ENCODE results near the gene GJB4. TPM values are rescaled to one million over a fixed set of nuclear protein-coding genes. Genes with fewer than 3 reads are reported as not detected.
"Not testable (repeated sequence)": the region's sequence is repeated elsewhere in the genome, so short reads cannot be mapped to it uniquely, and the experiment has no call there.

Gene GJB4
- total RNA-seq, 2 experiments from 2014 or later, result not detected

DNA sequence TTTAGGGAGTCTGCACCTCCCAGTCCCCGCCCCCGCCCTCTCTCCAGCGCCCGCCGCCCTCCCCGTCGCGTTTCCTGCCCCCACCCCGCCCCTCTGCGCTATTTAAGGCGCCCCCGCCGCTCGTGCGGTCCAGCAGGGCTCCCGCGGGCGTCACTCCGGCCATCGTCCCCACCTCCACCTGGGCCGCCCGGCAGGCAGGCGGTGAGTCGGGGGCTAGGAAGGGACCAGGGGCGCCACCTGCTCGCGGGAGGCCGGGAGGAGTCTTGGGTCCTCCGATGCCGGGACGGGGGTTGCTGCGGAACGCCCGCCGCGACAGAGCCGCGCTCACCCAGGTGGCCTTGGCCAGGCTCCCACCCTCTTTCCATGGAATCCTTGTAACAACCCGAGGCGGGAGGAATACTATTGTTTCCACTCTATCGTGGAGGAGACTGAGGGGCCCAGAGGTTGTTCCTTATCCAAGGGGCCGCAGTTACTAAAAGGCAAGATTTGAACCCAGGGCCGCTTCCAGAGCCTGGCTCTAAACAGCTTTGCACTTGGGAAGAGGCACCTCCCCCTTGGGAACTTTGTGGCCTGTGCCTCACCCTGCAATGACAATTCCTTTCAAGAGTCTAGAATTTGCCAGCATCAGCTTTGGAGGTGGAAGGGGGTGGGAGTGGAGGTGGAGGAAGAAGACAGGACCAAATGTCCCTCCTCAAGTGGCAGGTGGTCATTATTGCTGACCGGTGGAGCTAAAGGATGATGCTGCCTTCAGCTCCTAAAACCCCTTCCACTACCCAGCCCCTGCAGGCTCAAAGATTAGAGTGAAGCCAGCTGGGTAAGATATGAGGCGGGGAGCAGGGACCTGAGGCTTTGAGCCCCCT is 33.6 kb downstream of the GJB4 start, which contains the start of gene GJA4:
Gene GJA4 (plus strand): TSS at position 132 of the 860 bp plus-strand sequence. CDS start 1,215 bp downstream, outside the sequence.
- Mint-ChIP-seq H3K27me3 (ENCODE audit: low read depth) (peaks cover 19% of the 10 kb centered on the region), H3K36me3 (ENCODE audit: low read depth) (no peaks in the 10 kb centered on the region), H3K4me3 (peak within 1 kb of the TSS; percentile 19), H3K27ac (no peak within 1 kb of the TSS), H3K9me3 (ENCODE audit: insufficient read depth) (no peaks in the 10 kb centered on the region), H3K4me1 (ENCODE audit: low read depth) (peaks cover 3% of the 10 kb centered on the region)
- ATAC-seq (peak; percentile 23), DNase-seq (no peak)
- ChIA-PET POLR2A (no interaction called here), CTCF (interaction anchor here (1.2 kb wide), 1 partner anchor 59 kb away, joined by 3 read pairs; no protein-coding TSS in a partner anchor)

DNA sequence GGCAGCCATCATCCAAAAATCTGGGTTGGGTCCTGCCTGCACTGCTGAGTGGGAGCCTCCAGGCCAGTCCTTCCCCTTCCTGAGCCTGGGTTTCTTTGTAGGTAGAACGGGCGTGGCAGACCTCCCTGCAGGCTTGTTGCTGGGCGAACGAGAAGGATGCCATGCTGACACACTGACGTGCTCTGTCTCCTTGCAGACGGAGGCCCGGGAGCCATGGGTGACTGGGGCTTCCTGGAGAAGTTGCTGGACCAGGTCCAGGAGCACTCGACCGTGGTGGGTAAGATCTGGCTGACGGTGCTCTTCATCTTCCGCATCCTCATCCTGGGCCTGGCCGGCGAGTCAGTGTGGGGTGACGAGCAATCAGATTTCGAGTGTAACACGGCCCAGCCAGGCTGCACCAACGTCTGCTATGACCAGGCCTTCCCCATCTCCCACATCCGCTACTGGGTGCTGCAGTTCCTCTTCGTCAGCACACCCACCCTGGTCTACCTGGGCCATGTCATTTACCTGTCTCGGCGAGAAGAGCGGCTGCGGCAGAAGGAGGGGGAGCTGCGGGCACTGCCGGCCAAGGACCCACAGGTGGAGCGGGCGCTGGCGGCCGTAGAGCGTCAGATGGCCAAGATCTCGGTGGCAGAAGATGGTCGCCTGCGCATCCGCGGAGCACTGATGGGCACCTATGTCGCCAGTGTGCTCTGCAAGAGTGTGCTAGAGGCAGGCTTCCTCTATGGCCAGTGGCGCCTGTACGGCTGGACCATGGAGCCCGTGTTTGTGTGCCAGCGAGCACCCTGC is 34.7 kb downstream of the GJB4 start:
- POLR2A ChIA-PET, result no interaction called here
- DNase-seq, result no peak

DNA sequence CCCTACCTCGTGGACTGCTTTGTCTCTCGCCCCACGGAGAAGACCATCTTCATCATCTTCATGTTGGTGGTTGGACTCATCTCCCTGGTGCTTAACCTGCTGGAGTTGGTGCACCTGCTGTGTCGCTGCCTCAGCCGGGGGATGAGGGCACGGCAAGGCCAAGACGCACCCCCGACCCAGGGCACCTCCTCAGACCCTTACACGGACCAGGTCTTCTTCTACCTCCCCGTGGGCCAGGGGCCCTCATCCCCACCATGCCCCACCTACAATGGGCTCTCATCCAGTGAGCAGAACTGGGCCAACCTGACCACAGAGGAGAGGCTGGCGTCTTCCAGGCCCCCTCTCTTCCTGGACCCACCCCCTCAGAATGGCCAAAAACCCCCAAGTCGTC is 35.2 kb downstream of the GJB4 start:
- H3K27me3 Mint-ChIP-seq (ENCODE audit: low read depth), result peaks cover 19% of the 10 kb centered on the region
- no peak overlapping the region for H3K27ac Mint-ChIP-seq
- peaks cover 3% of the 10 kb centered on the region for H3K4me1 Mint-ChIP-seq (ENCODE audit: low read depth)
- DNase-seq, result no peak
- no peaks in the 10 kb centered on the region for H3K36me3 Mint-ChIP-seq (ENCODE audit: low read depth)
- no peaks in the 10 kb centered on the region for H3K9me3 Mint-ChIP-seq (ENCODE audit: insufficient read depth)
- no peak overlapping the region for H3K4me3 Mint-ChIP-seq
- POLR2A ChIA-PET, result no interaction called here
- CTCF ChIA-PET, result no interaction called here
- ATAC-seq, result no peak

More for the DNA sequence above, 34.7 kb downstream of the GJB4 start:
- ATAC-seq, result no peak
- H3K27ac Mint-ChIP-seq, result no peak overlapping the region
- CTCF ChIA-PET, result interaction anchor here (1.2 kb wide), 1 partner anchor 58 kb away, joined by 3 read pairs; no protein-coding TSS in a partner anchor
- peaks cover 3% of the 10 kb centered on the region for H3K4me1 Mint-ChIP-seq (ENCODE audit: low read depth)
- H3K9me3 Mint-ChIP-seq (ENCODE audit: insufficient read depth), result no peaks in the 10 kb centered on the region
- peaks cover 19% of the 10 kb centered on the region for H3K27me3 Mint-ChIP-seq (ENCODE audit: low read depth)
- no peak overlapping the region for H3K4me3 Mint-ChIP-seq
- no peaks in the 10 kb centered on the region for H3K36me3 Mint-ChIP-seq (ENCODE audit: low read depth)

DNA sequence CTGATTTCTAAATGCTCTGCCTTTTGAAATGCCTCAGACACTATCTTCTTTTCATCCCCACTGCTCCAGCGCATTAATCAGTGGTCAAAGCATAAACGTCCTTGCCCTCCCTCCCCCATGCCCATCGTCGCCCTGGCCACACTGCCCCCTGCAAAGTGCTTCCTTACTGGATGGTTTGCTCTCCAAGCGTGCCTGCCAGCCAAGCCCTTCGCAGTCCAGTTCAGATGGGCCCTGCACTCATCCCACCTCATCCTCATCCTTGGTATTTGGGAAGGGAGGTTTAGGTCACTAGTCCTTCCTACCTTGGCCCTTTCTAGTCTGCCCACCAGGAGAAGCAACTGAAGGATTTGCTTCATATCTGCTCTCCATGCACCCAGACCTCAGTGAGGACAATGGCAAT is 36.4 kb downstream of the GJB4 start:
- DNase-seq (no peak), ATAC-seq (no peak)
- H3K27ac Mint-ChIP-seq, result no peak overlapping the region
- H3K4me3 Mint-ChIP-seq, result no peak overlapping the region
- POLR2A ChIA-PET, result no interaction called here
- peaks cover 16% of the 10 kb centered on the region for H3K27me3 Mint-ChIP-seq (ENCODE audit: low read depth)
- peaks cover 6% of the 10 kb centered on the region for H3K4me1 Mint-ChIP-seq (ENCODE audit: low read depth)
- H3K9me3 Mint-ChIP-seq (ENCODE audit: insufficient read depth), result no peaks in the 10 kb centered on the region
- CTCF ChIA-PET, result no interaction called here
- H3K36me3 Mint-ChIP-seq (ENCODE audit: low read depth), result no peaks in the 10 kb centered on the region

DNA sequence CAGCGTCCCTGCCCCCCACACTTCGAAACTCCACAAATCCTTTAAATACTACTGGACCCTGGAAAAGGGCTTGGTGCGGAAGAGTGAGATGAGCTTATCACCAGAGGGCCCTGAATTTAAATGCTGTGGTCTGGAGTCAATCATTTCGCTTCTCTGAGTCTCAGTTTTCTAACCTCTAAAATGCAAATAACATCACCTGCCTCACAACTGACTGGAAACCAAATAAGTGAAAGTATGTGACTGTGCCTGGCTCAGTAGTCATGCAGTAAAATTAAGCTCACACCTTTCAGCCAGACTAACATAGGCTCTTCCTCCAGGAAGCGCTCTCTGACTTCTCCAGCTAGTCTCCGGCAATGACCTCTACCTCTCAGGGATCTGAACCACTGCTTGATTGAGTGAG is 37.5 kb downstream of the GJB4 start:
- no peak for DNase-seq
- Mint-ChIP-seq H3K27me3 (ENCODE audit: low read depth) (peaks cover 10% of the 10 kb centered on the region), H3K9me3 (ENCODE audit: insufficient read depth) (no peaks in the 10 kb centered on the region), H3K4me1 (ENCODE audit: low read depth) (peaks cover 6% of the 10 kb centered on the region), H3K36me3 (ENCODE audit: low read depth) (no peaks in the 10 kb centered on the region), H3K27ac (no peak overlapping the region), H3K4me3 (no peak overlapping the region)
- POLR2A ChIA-PET, result no interaction called here
- ATAC-seq, result no peak
- CTCF ChIA-PET, result no interaction called here

DNA sequence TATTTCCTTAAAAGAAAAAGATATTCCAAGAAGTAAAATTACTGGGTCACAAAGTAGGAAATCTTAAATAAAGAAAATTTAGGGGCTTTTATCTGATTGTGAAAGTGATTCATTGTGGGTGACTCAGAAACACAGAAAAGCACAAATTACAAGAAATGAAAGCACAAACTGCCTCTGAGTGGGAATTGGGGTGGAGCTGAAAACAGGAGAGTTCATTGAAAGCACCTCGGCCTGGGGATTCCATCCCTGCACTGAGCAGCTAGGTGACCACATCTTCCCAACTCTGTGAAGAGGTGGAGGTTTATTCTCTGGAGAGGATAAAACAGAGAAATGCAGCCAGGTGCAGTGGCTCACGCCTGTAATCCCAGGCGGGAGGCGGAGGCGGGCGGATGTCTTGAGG is 40.7 kb downstream of the GJB4 start:
- no peak for ATAC-seq
- Mint-ChIP-seq H3K36me3 (ENCODE audit: low read depth) (no peaks in the 10 kb centered on the region), H3K27ac (no peak overlapping the region), H3K9me3 (ENCODE audit: insufficient read depth) (peaks cover 3% of the 10 kb centered on the region), H3K4me1 (ENCODE audit: low read depth) (peaks cover 2% of the 10 kb centered on the region), H3K27me3 (ENCODE audit: low read depth) (no peaks in the 10 kb centered on the region), H3K4me3 (no peak overlapping the region)
- POLR2A ChIA-PET, result no interaction called here
- CTCF ChIA-PET, result interaction anchor here (1.3 kb wide), 1 partner anchor 14 kb away, joined by 3 read pairs; no protein-coding TSS in a partner anchor
- DNase-seq, result no peak

DNA sequence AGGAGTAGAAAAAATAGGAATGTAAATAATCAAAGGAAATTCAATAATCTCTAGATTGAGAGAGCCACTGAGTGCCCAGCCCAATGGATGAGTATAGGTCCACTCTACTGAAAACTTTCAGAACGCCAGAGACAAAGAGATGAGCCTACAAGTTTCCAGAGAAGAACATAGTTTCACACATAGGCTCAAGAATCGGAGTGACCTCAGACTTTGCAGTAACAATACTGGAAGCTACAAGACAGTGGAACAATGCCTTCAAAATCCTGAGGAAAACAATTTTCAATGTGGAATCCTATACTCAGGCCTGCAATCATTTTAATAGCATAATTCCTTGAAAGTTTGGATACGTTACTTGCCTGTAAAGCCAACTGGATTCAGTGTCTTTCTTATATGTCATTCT is 44.2 kb downstream of the GJB4 start:
- no peak for ATAC-seq
- CTCF ChIA-PET, result interaction anchor here (0.9 to 1.4 kb wide), 2 partner anchors 18 to 49 kb away, joined by 3 to 4 read pairs; no protein-coding TSS in a partner anchor
- H3K36me3 Mint-ChIP-seq (ENCODE audit: low read depth), result no peaks in the 10 kb centered on the region

DNA sequence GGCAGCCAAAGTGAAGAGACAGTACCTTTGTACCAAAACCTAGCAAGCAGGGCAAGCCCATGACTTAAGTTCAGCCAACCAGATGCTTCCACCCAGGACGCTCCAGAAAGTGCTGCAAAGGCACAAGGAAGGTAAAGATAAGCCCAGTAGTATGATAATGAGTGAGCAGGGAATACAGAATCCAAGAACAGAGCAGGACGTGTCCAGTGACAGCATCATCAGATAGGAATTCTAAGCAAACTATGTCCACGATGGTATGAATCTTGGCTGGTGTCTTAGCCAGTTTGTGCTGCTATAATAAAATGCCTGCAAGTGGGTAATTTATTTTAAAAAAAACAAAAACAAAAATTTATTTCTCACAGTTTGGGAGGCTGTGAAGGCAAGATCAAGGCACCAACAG is 46.9 kb downstream of the GJB4 start:
- Mint-ChIP-seq H3K27me3 (ENCODE audit: low read depth) (no peaks in the 10 kb centered on the region), H3K4me3 (no peak overlapping the region), H3K27ac (no peak overlapping the region), H3K36me3 (ENCODE audit: low read depth) (peaks cover 2% of the 10 kb centered on the region), H3K9me3 (ENCODE audit: insufficient read depth) (peaks cover 3% of the 10 kb centered on the region), H3K4me1 (ENCODE audit: low read depth) (peaks cover 2% of the 10 kb centered on the region)
- ChIA-PET CTCF (interaction anchor here (0.8 kb wide), 1 partner anchor 46 kb away, joined by 3 read pairs; no protein-coding TSS in a partner anchor), POLR2A (no interaction called here)
- ATAC-seq (no peak), DNase-seq (no peak)

More for the DNA sequence above, 44.2 kb downstream of the GJB4 start:
- DNase-seq, result no peak
- no peak overlapping the region for H3K27ac Mint-ChIP-seq
- POLR2A ChIA-PET, result no interaction called here
- H3K4me3 Mint-ChIP-seq, result no peak overlapping the region
- peaks cover 3% of the 10 kb centered on the region for H3K9me3 Mint-ChIP-seq (ENCODE audit: insufficient read depth)
- peaks cover 2% of the 10 kb centered on the region for H3K4me1 Mint-ChIP-seq (ENCODE audit: low read depth)
- no peaks in the 10 kb centered on the region for H3K27me3 Mint-ChIP-seq (ENCODE audit: low read depth)

DNA sequence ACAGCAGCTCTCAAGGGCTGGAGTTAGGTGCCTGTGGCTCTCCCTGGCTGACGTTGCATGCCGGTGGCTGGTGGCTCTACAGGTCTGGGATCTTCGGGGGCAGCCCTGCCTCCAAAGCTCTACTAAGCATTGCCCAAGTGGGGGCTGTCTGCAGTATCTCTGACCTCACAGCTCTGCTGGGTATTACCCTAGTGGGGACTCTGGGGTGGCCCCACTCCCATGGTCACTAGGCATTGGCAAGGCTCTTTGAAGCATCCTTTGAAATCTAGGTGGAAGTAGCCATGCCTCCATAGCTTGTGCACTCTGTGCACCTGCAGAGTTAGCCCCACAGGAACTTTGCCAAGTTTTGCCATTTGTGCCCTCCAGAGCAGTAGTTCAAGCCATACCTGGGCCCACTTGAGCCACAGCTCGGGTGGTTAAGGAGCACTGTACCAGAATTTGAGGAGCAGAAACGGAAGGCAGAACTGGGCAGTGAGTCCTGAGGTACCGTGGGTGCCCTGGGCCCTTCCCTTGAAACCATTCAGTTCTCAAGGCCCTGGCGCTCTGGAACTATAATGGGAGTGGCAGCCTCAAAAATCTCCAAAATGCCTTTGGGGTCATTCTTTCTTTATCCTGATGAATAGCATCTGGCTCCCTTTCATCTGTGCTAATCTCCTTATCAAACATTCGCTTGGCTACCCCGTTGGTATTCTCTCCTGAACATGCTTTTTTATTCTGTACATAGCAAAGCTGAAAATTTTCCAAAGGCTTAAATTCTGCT is 48.7 kb downstream of the GJB4 start:
- no peaks in the 10 kb centered on the region for H3K27me3 Mint-ChIP-seq (ENCODE audit: low read depth)
- no peak overlapping the region for H3K27ac Mint-ChIP-seq
- H3K4me1 Mint-ChIP-seq (ENCODE audit: low read depth), result peaks cover 2% of the 10 kb centered on the region
- no peaks in the 10 kb centered on the region for H3K9me3 Mint-ChIP-seq (ENCODE audit: insufficient read depth)
- H3K36me3 Mint-ChIP-seq (ENCODE audit: low read depth), result peaks cover 2% of the 10 kb centered on the region
- ATAC-seq (no peak), DNase-seq (no peak)
- no peak overlapping the region for H3K4me3 Mint-ChIP-seq
- POLR2A ChIA-PET, result no interaction called here
- CTCF ChIA-PET, result no interaction called here

DNA sequence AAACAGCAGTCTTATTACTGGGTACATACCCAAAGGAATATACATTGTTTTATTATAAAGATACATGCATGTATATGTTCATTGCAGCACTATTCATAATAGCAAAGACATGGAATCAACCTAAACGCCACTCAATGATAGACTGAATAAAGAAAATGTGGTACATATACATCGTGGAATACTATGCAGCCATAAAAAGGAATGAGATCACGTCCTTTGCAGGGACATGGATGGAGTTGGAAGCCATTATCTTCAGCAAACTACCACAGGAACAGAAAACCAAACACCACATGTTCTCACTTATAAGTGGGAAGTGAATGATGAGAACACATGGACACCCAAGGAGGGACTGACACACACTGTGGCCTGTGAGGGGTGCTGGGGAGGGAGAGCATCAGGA is 51.2 kb downstream of the GJB4 start:
- ATAC-seq; H3K27ac Mint-ChIP-seq; CTCF ChIA-PET; POLR2A ChIA-PET; H3K36me3 Mint-ChIP-seq (ENCODE audit: low read depth); H3K4me1 Mint-ChIP-seq (ENCODE audit: low read depth); H3K27me3 Mint-ChIP-seq (ENCODE audit: low read depth); H3K4me3 Mint-ChIP-seq; DNase-seq; H3K9me3 Mint-ChIP-seq (ENCODE audit: insufficient read depth): not testable (repeated sequence)
